SH-SY5Y (cell line): ENCODE results near the gene EXD3.

ENCODE experiments used
- GATA2 ChIP-seq: IDR thresholded peaks from 2 replicates; pipeline ENCODE4 v1.6.1; 2011; ENCODE audit warnings: mild to moderate bottlenecking, low read depth, low read length
- GATA3 ChIP-seq: IDR thresholded peaks from 2 replicates; pipeline ENCODE4 v1.6.1; 2011; ENCODE audit warnings: low read depth, mild to moderate bottlenecking, low read length, moderate library complexity

EXD3 gene

GRCh38 chr9:137441289-137441934 is 18.4 kb upstream of the EXD3 start, which contains the start of gene ENTPD8:
ENTPD8 (minus strand) TSS chr9:137441357; CDS start chr9:137438285, 3,072 bp downstream.
- no peak for TF ChIP-seq GATA3
- no peak for TF ChIP-seq GATA2

- no peak for TF ChIP-seq GATA3
- no peak for TF ChIP-seq GATA2
These were observed 16.3 kb upstream of the EXD3 start for GRCh38 chr9:137439158-137439714.

- no peak for TF ChIP-seq GATA3
- no peak for TF ChIP-seq GATA2
These were observed 15.7 kb upstream of the EXD3 start for GRCh38 chr9:137438591-137439157.

GRCh38 chr9:137437691-137438590 is 15.0 kb upstream of the EXD3 start:
- TF ChIP-seq GATA3 (no peak), GATA2 (no peak)

- no peak for TF ChIP-seq GATA2
- TF ChIP-seq GATA3, result no peak
These were observed 14.0 kb upstream of the EXD3 start for GRCh38 chr9:137436761-137437600.

GRCh38 chr9:137435980-137436760 is 13.2 kb upstream of the EXD3 start:
- TF ChIP-seq GATA3 (no peak), GATA2 (no peak)

GRCh38 chr9:137435381-137435891 is 12.5 kb upstream of the EXD3 start:
- no peak for TF ChIP-seq GATA2

GRCh38 chr9:137434498-137435380 is 11.8 kb upstream of the EXD3 start:
- TF ChIP-seq GATA2, result no peak
- no peak for TF ChIP-seq GATA3

- TF ChIP-seq GATA2 (no peak), GATA3 (no peak)
These were observed 11.0 kb upstream of the EXD3 start for GRCh38 chr9:137433916-137434431.

- TF ChIP-seq GATA3 (no peak), GATA2 (no peak)
These were observed 10.5 kb upstream of the EXD3 start for GRCh38 chr9:137433349-137433915.

GRCh38 chr9:137432687-137433348 is 9.9 kb upstream of the EXD3 start:
- TF ChIP-seq GATA2 (no peak), GATA3 (no peak)
